ENCODE measurements around the gene IL2RA. TPM values are rescaled to one million over a fixed set of nuclear protein-coding genes. Genes with fewer than 3 reads are reported as not detected.

IL2RA gene
- total RNA-seq, 3 donors from 2014 or later (not counting 1 experiment from before 2014, with no cell fraction given) = 3.4 to 11.2 (median 3.7) TPM

DNA sequence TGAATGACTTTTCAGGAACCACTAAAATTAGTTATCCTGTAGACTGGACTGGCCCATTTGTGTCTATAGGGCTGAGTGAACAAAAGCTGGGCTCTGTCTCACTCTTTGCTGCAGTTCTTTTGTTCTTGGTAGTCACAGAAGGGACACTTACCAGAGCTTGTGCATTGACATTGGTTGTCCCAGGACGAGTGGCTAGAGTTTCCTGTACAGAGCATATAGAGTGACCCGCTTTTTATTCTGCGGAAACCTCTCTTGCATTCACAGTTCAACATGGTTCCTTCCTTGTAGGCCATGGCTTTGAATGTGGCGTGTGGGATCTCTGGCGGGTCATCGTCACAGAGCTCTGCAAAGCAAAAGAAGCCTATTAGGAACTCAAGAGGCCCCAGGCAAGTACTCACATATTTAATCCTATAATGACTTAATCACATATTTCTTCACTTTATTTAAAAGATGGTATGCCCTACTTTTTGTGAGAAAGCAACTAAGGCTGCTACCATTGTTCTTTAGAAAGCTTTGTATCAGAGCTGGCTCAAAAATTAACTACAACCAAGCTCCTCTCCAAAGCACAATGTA is 36.4 kb downstream of the IL2RA start:
- intact Hi-C loops (cut with micrococcal nuclease) = no loop called here
- Mint-ChIP-seq H3K36me3 (peaks cover 12% of the 10 kb centered on the region), H3K4me3 (no peak overlapping the region), H3K27me3 (ENCODE audit: low read depth in 2 of 2) (peaks cover 3 to 24% of the 10 kb centered on the region in 2 donors), H3K4me1 (no peaks in the 10 kb centered on the region), H3K27ac (no peak overlapping the region), H3K9me3 (peaks cover 3% of the 10 kb centered on the region in 2 donors)
- ATAC-seq (no peak), DNase-seq (no peak)
- H3K27me3 ChIP-seq (ENCODE audit: control insufficient read depth, insufficient read depth, low read length) = no peaks in the 10 kb centered on the region
- 78% methylated on average over 6 of the region's 6 CpGs for WGBS (ENCODE audit: insufficient coverage)
- TF ChIP-seq, protein P1, sequence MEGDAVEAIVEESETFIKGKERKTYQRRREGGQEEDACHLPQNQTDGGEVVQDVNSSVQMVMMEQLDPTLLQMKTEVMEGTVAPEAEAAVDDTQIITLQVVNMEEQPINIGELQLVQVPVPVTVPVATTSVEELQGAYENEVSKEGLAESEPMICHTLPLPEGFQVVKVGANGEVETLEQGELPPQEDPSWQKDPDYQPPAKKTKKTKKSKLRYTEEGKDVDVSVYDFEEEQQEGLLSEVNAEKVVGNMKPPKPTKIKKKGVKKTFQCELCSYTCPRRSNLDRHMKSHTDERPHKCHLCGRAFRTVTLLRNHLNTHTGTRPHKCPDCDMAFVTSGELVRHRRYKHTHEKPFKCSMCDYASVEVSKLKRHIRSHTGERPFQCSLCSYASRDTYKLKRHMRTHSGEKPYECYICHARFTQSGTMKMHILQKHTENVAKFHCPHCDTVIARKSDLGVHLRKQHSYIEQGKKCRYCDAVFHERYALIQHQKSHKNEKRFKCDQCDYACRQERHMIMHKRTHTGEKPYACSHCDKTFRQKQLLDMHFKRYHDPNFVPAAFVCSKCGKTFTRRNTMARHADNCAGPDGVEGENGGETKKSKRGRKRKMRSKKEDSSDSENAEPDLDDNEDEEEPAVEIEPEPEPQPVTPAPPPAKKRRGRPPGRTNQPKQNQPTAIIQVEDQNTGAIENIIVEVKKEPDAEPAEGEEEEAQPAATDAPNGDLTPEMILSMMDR (IDR thresholded peaks at IDR 0.05) = no peak
- H3K9me3 ChIP-seq (ENCODE audit: control insufficient read depth, insufficient read depth, low read length) = no peaks in the 10 kb centered on the region
- no peaks in the 10 kb centered on the region for H3K36me3 ChIP-seq (ENCODE audit: control insufficient read depth, insufficient read depth, low read length)
- H3K4me3 ChIP-seq (ENCODE audit: low read length) = no peak overlapping the region
- no peaks in the 10 kb centered on the region for H3K4me1 ChIP-seq (ENCODE audit: control insufficient read depth, insufficient read depth, low read length)
- H3K27ac ChIP-seq (ENCODE audit: low read length) = no peak overlapping the region

DNA sequence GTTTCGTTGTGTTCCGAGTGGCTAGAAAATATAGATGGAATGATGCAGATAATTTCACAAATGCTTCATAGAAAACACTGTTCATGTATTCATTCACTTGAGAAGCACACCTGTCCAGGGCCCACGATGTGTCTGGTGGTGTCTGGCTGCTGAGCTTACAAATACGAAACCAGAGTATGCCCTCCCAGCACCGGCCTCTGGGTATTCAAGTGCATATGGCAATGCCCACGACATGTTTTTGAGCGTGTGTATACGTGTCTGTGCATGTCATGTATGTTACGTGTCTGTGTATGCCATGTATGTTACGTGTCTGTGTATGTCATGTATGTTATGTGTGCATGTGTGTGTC is 37.9 kb downstream of the IL2RA start:
- Histone ChIP-seq H3K36me3 (ENCODE audit: control insufficient read depth, insufficient read depth, low read length) (no peaks in the 10 kb centered on the region), H3K4me1 (ENCODE audit: control insufficient read depth, insufficient read depth, low read length) (no peaks in the 10 kb centered on the region), H3K9me3 (ENCODE audit: control insufficient read depth, insufficient read depth, low read length) (no peaks in the 10 kb centered on the region), H3K27ac (ENCODE audit: low read length) (no peak overlapping the region), H3K4me3 (ENCODE audit: low read length) (no peak overlapping the region), H3K27me3 (ENCODE audit: control insufficient read depth, insufficient read depth, low read length) (no peaks in the 10 kb centered on the region)
- 78% methylated on average over 10 of the region's 10 CpGs for WGBS (ENCODE audit: insufficient coverage)
- ATAC-seq = no peak
- no peak overlapping the region for H3K4me3 Mint-ChIP-seq
- no peaks in the 10 kb centered on the region for H3K36me3 Mint-ChIP-seq
- TF ChIP-seq, protein P1 (IDR thresholded peaks at IDR 0.05) = no peak
- no peaks in the 10 kb centered on the region for H3K9me3 Mint-ChIP-seq
- no peaks in the 10 kb centered on the region for H3K4me1 Mint-ChIP-seq
- no peak overlapping the region for H3K27ac Mint-ChIP-seq
- no peak for DNase-seq
- intact Hi-C loops (cut with micrococcal nuclease) = no loop called here
- peaks cover 3 to 18% of the 10 kb centered on the region in 2 donors for H3K27me3 Mint-ChIP-seq (ENCODE audit: low read depth in 2 of 2)

DNA sequence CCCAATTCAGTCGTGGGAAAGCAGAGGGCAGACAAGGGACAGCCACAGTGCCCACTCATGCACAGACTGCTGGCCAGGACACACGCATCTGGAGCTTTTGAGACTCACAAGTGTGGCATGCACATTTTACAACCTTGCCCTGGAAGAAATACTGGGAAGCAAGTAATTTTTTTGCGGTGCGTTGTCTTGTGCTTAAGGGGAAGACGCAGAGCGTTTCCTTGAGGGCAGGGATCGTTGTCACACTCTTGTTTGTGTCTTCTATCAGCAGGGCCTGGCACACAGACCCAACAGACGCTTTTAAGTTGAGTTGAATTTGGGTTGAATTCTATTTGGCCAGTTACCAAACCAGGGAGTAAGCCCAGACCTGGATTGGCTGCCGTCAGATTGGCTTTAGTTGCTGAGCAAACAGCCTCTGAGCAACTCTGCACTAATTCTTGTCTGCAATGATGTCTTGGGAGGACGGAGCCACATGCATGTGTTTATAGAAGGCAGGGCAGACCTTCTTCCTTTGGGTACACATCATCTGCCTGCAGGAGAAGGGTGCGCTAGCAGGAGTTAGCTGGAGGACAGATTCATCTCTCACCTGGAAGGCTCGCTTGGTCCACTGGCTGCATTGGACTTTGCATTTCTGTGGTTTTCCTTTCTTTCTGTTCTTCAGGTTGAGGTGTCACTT is 38.4 kb downstream of the IL2RA start:
- H3K27me3 Mint-ChIP-seq (ENCODE audit: low read depth in 2 of 2) = peaks cover 5 to 18% of the 10 kb centered on the region in 2 donors
- H3K36me3 Mint-ChIP-seq = no peaks in the 10 kb centered on the region
- no peak overlapping the region for H3K27ac Mint-ChIP-seq
- H3K4me3 Mint-ChIP-seq = no peak overlapping the region
- Histone ChIP-seq H3K4me1 (ENCODE audit: control insufficient read depth, insufficient read depth, low read length) (no peaks in the 10 kb centered on the region), H3K36me3 (ENCODE audit: control insufficient read depth, insufficient read depth, low read length) (no peaks in the 10 kb centered on the region), H3K4me3 (ENCODE audit: low read length) (no peak overlapping the region), H3K27me3 (ENCODE audit: control insufficient read depth, insufficient read depth, low read length) (no peaks in the 10 kb centered on the region), H3K27ac (ENCODE audit: low read length) (no peak overlapping the region), H3K9me3 (ENCODE audit: control insufficient read depth, insufficient read depth, low read length) (no peaks in the 10 kb centered on the region)
- 88% methylated on average over 12 of the region's 12 CpGs for WGBS (ENCODE audit: insufficient coverage)
- intact Hi-C loops (cut with micrococcal nuclease) = no loop called here
- no peaks in the 10 kb centered on the region for H3K9me3 Mint-ChIP-seq
- H3K4me1 Mint-ChIP-seq = no peaks in the 10 kb centered on the region
- TF ChIP-seq, protein P1 (IDR thresholded peaks at IDR 0.05) = no peak
- DNase-seq = no peak
- no peak for ATAC-seq

- H3K36me3 ChIP-seq (ENCODE audit: control insufficient read depth, insufficient read depth, low read length) = no peaks in the 10 kb centered on the region
- DNase-seq (no peak), ATAC-seq (no peak)
- Mint-ChIP-seq H3K36me3 (no peaks in the 10 kb centered on the region), H3K27ac (no peak overlapping the region), H3K27me3 (ENCODE audit: low read depth in 2 of 2) (peaks cover 6 to 8% of the 10 kb centered on the region in 2 donors), H3K4me1 (no peaks in the 10 kb centered on the region), H3K9me3 (no peaks in the 10 kb centered on the region), H3K4me3 (no peak overlapping the region)
- no peaks in the 10 kb centered on the region for H3K4me1 ChIP-seq (ENCODE audit: control insufficient read depth, insufficient read depth, low read length)
- 84% methylated on average over 3 of the region's 3 CpGs for WGBS (ENCODE audit: insufficient coverage)
- H3K27me3 ChIP-seq (ENCODE audit: control insufficient read depth, insufficient read depth, low read length) = no peaks in the 10 kb centered on the region
- H3K9me3 ChIP-seq (ENCODE audit: control insufficient read depth, insufficient read depth, low read length) = no peaks in the 10 kb centered on the region
- TF ChIP-seq, protein P1 (IDR thresholded peaks at IDR 0.05) = no peak
- no peak overlapping the region for H3K4me3 ChIP-seq (ENCODE audit: low read length)
- no peak overlapping the region for H3K27ac ChIP-seq (ENCODE audit: low read length)
- intact Hi-C loops (cut with micrococcal nuclease) = no loop called here
Observed at GRCh38 chr10:6022660-6023059, 39.5 kb downstream of the IL2RA start.

Measured in natural killer cell (primary cell).